Stimulated activated CD4-positive, alpha-beta T cell treated with anti-CD3 and anti-CD28 coated beads, Interleukin-2, amount 100 ng/mL, for 4 hours (primary cell): ENCODE data around the gene HCLS1.
"Not testable (repeated sequence)": the region's sequence is repeated elsewhere in the genome, so short reads cannot be mapped to it uniquely, and the experiment has no call there.

Source experiments
- DNase-seq: peaks from one replicate; pipeline ENCODE4 v3.0.0-alpha.2; 2020; ENCODE audit warnings: low read depth

HCLS1 gene

DNA sequence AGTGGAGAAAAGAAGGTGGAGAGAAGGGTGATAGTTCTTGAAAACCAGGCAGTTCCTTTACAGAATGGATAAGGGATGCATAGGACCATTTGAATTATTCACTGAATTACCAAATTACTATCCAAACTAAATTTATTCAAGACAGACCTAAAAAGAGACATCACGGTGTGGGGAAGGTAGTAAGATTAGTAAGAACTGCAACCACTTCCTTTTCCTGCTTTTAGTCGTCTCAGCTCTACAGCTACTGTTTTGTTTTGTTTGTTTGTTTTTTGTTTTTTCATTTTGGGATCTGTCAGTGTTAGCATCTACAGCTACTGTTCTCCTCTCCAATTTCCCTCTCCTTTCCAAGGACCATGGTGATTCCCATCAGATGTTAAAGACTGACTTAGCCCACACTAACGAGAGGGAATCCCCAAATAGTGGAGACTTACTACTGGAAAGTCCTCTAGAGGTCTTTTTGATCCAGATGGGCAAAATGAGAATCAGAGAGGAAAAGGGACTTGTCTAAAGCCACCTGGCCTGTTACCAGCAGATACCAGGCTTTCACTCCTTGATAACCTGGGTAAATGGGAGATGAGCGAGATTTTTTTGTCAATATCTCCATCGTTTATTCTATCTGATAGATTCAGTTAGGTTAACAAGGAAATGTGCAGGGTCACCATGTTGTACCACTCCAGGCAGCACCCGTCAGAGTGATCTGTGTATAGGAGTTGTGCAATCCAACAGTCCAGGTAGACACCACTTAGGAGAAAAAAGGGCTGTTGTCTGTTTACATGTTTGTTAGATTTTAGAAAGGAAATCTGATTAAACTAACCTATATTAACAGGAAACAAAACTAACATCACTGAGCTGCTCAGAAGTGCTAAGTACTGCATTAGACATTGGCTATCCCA, 6.0 kb downstream of the HCLS1 start:
- no peak for DNase-seq

DNA sequence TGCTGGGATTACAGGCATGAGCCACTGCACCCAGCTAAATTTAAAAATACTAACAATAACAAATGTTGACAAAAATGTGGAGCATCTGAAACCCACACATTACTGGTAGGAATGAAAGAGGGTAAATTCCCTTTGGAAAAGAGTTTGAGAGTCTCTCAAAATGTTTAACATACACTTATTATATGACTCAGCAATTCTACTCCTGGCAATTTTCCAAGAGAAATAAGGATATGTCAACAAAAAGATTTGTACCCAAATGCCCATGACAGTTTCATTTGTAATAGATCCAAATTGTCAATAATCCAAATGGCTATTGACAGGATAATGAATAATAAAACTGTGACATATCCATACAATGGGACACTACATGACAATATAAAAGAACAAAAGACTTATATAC, 9.0 kb downstream of the HCLS1 start:
- no peak for DNase-seq

DNA sequence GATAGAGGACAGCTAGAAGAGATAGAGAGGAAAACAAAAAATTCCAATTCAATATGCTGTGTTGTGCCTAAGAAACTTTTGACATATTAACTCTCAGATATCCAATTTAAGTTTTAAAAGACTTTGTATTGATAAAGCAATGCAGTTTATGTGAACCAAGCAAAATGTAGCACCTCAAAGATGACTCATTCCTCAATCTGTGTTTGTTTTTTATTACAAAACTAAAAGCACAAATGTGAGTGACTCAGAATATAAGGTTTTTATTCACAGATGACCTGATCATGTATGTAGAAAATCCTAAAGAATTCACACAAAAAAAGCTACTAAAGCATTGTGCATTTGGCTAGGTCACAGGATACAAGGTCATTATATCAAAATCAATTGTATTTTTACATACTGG, 11.1 kb downstream of the HCLS1 start:
- DNase-seq, result no peak

DNA sequence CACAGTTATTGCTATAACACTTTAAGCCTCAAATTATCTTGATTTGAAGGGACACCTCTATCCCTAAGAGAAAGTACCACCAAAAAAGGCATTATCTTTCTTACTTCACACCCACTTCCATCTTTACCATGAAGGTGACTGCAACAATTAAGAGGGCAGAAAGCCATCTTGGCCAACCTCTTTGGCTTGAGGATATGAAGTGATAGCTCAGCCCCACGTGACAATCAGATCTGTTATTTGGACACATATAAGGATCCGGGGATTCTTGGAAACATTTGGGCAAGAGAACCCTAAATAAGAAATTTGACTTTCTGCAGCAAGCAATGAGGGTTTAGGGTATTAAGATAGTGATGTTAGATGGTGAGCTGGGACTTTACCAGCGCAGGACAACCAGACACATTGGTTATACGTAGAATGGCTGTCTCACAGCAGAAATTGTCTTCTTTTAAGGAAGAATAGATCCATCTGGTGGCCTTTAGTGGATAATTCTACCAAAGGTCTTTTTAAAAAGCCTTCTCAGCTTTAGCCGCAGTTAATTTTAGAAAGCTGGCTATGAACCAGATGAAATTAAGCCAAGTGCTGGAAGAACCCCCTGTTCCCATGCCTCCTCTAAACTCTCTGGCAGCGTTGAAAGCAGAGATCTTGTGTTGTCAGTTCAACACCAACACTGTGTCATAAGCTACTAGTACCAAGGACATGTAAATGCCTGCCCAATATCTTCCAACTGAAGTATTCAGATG, 12.3 kb downstream of the HCLS1 start:
- DNase-seq, result no peak

DNA sequence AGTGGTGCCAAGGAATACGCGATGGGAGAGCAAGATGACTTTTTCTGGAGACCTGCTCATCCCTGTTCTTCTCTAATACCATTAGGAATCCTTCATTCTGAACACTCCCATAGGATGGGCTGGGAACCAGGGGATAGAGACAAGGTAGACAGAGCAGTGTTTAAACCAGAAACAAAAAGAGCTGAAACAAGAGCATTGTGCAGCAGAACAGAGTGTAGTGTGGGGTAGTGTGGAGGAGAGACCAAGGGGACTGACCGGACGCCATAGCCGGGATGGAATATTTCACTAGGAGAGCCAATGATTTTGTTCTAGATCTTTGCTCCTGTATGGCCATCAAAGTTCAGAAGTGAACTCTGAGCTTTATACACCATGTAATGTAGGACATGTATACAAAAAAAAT, 15.6 kb downstream of the HCLS1 start:
- DNase-seq, result no peak

DNA sequence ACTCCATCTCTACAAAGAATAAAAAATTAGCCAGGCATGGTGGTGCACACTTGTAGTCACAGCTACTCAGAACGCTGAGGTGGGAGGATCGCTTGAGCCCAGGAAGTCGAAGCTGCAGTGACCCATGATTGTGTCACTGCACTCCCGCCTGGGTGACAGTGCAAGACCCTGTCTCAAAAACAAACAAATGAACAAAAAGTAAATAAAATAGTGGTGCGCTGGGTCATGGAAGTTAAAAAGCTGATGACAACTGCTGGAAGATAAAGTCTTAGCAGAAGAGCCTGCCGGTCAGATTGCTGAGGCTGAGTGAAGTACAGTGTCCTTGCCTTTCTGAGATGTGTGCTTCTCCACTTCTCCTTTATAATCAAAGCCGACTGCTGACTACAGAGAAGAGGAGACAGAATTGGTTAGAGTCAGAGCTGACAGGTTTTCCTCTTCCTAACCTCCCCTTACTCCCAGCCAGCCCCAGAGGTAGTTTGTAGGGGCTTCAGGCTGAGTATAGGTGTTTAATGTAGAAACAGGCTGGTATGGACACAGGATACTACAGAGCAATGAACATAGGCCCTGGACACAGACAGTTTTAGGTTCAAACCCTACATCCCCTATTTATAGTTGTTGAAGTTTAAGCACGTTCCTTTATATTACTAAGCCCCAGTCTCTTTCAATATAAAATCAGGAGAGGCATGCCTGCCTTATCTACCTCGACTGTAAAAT, 17.9 kb downstream of the HCLS1 start:
- DNase-seq, result no peak

DNA sequence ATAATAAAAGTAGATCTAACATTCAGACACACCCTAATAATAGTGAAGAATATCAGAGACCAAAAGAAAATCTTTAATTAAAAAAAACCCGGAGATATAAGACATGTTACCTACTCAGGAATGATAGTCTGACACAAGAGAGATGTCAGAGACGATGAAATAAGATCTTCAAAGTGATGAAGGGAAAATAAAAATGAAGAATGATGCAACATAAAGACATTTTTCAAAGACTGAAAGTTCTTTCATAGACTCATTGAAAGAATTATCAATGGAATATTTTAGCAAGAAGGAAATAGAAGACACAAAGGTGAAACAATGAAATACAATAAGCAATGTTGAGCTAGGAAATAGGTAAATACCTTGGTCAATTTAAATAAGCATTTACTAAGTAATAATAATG, 19.6 kb downstream of the HCLS1 start:
- no peak for DNase-seq

DNA sequence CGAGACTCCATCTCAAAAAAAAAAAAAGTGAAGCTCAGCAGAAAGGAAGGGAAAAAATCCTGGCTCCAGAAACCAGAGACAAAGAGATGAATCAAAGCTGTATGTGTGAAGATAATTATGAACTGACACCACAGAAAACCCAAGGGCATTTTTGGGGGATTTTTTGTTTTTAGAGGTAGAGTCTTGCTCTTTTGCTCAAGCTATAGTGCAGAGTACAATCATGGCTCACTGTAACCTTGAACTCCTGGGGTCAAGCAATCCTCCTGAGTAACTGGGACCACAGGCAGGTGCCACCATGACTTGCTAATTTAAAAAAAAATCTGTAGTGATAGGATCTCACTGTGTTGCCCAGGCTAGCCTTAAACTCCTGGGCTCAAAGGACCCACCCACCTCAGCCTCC, 22.8 kb downstream of the HCLS1 start:
- no peak for DNase-seq

DNA sequence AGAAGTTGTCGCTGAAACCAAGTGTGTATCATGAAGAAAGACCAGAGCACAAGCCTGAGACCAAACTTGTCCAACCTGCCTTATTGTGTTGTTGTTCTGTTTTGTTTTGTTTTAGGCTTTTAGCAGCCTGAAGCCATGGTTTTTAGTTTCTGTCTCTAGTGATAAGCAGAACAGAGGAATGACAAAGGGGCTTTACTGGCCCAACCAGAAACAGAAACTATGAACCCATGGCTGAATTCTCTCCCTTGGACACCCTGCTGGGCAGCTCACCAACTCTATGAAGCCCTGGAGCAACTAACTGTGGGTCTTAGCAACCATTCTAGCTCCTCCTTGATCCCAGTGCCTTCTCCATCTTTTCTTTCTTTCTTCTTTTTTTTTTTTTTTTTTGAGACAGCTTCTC, 30.3 kb downstream of the HCLS1 start:
- DNase-seq, result no peak

DNA sequence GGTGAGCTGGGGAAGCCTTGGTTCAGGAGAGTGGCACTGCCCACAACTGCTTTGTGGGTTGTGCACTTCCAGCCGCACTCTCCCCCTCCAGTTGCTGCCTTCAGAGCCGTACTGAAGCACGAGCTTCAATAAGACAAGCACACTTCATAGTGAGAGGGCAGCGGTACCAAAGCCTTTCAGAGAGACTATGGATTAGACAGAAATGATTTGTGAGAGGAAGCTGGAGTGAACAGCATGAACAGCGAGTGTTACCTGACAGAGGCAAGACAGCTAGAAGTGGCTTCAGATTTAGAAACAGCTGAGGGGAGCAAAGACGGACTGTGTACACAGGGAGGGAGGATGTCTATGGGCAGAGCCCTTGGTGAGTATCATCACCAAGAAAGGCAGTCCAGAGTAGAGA, 31.1 kb downstream of the HCLS1 start:
- DNase-seq, result no peak

DNA sequence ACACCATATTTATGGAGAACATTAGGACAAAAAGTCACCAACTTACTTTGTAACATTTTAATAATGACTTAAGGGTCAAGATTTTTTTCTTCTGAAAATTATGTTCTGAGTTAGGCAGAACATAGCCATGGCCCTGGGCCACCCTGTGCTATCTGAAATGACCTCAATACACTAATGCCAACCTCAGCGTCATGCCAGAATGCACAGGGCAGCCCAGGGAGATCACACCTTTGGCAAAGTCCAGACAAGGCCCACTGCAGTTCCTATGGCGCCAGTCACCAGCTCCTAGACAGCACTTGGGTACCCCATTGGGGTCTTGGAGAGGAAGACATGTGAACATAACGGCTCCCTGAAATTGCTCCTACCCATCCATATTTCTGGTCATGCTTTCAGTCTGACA, 33.1 kb downstream of the HCLS1 start:
- DNase-seq, result no peak

DNA sequence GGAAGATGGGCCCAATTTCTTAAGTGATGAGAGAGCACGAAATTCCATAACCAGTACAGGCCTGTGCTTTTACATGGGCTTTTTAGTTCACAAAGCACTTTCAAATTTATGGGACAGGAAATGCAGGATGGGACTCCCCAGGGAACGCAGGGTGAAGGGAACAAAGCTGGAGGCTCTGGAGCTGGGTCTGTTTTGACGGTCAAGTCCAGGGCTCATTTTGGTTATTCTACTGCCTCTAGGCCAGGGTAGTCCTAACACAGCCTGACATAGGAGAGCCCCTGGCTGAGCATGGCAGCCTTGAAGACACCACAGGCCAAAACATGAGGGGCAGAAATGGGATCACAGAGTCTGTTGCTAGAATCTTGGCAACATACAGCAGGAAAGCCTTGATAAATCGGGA, 33.5 kb downstream of the HCLS1 start:
- no peak for DNase-seq

DNA sequence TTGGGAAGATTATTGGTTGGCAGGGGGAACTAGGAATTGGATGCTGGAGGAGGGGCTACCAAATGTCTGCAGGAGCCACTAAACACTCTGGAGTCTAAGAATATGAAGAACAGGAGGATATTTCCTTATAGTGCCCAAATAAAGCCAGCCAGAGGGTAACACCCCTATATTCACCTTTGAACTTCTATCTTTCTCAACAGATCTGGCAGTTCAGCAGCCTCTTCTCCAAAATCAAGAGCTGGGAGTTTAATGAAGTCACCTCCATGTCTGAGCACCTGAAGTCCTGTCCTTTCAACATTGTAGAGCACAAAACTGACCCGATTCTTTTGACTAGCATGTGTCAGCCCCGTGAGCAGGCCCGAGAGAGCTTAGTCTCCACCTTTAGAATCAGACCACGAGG, 34.2 kb downstream of the HCLS1 start:
- no peak for DNase-seq

DNA sequence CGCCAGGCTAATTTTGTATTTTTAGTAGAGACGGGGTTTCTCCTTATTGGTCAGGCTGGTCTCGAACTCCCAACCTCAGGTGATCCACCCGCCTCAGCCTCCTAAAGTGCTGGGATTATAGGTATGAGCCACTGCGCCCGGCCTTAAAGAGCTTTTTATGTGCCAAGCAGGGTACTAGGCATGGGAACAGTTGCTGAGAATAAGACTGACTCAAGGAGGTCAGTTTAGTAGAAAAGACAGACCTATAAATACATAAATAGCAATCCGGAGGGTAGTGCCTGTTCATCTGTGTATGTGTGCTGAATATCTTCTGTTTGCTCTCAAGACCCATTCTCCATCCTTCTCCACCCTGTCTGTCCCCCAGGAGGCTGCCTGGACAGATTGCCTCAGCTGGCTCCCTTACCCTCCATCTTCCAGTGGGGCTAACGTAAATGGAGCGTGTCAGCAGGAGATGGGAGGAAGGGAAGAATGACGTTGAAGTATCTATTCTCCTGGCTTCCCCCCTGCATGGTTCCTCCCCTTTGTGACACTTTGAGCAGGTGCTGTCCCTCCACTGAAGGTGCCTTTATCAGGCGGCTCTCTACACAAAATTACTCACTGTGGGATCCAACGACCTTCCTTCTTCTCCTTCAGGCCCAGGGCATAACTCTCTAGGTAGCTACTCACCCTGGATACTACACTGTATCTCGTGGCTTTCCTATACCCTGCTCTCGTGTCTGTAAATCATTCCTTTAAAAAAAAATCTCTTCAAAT, 36.4 kb downstream of the HCLS1 start:
- no peak for DNase-seq

DNA sequence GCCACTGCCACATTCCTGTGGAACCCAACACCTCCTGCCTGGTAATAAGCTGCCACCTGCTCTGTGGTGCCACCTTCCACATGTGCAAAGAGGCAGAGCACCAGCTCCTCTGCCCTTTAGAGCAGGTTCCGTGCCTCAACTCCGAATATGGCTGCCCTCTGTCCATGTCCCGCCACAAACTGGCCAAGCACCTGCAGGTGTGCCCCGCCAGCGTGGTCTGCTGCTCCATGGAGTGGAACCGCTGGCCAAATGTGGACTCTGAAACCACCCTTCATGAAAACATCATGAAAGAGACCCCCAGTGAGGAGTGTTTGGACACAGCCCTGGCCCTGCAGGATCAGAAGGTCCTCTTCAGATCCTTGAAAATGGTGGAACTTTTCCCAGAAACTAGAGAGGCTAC, 39.2 kb downstream of the HCLS1 start:
- DNase-seq, result no peak

DNA sequence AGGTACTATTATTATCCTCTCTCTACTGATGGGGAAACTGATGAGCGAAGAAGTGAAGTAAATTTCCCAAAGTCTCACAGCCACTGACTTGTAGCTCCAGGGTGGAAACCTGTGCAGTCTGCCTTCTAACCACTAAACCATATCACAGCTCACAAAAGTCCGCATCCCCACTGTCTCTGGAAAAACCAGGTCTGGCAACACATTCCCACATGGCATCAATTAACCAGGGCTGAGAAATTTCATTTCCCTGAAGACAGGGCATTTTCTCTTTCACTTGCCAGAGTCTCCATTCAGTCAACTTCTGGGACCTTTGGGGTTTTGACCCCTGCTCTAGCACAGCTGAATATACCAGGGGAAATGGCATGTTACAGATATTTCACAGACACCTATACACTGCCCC, 41.0 kb downstream of the HCLS1 start:
- no peak for DNase-seq

DNA sequence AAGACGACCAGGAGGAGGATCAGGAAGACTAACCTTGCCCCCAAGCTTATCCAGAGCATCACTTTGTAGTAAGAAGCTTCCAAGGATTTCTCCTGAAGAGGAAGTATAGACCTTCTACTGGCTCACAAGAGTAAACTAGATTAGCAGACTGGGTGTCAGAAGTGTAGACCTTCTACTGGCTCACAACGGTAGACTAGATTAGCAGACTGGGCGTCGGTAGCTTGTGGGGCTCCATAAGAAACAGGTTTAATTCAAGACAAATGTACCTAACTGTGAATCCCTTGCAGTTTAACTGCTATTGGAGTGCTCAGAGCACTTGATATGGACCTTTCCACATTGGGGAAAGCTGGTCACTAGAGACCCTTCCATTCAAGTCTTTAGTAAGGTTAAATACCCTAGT, 54.6 kb downstream of the HCLS1 start:
- no peak for DNase-seq

DNA sequence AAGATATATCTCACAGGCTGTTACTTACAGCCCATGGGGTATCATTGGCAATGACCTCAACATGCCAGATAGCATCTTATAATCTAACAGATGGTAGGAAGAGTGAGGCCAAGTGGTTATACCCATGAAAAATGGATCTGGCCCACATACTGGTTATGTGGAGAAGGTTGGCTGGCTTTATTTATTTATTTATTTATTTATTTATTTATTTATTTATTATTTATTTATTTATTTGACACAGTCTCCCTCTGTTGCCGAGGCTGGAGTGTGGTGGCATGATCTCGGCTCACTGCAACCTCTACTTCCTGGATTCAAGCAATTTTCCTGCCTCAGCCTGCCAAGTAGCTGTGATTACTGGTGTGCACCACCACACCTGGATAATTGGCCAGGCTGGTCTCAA, 55.9 kb downstream of the HCLS1 start:
- no peak for DNase-seq

DNA sequence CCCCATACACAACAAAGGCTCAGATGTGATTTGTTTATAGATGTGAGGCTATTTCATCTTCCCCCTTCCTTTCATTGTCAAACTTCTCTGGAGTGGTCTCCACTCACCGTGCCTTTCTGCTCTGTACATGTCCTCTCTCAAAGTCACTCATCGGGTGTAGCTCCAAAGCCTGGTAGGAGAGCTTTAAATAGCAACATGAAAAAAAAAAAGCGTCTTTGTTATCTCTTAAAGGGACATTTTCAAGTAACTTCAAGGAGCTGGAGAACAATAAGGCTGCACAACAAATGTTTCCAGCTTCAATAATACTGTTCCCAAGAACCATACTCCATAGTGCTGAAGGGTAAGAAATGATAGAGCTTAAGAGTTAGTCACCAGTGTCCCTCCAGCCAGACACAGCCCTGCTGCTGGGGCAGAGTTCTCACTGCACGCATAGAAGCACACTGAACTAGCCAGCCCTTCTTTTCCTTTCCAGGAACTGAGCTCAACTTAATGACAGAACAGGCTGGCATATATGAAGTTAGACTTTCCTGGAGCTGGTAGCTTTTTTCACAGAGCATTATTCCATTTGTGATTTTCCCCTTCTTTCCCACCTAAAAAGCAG, 59.4 kb downstream of the HCLS1 start:
- no peak for DNase-seq

DNA sequence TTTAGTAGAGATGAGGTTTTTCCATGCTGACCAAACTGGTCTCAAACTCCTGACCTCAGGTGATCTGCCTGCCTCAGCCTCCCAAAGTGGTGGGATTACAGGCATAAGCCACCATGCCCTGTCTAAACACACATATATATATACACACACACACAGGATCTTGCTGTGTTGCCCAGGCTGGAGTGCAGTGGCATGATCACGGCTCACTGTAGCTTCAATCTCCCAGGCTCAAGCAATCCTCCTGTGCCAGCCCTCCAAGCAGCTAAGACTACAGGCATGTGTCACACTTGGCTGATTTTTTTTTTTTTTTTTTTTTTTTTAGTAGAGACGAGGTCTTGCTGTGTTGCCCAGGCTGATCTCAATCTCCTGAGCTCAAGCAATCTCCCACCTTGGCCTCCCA, 60.8 kb downstream of the HCLS1 start:
- DNase-seq, result not testable (repeated sequence)

DNA sequence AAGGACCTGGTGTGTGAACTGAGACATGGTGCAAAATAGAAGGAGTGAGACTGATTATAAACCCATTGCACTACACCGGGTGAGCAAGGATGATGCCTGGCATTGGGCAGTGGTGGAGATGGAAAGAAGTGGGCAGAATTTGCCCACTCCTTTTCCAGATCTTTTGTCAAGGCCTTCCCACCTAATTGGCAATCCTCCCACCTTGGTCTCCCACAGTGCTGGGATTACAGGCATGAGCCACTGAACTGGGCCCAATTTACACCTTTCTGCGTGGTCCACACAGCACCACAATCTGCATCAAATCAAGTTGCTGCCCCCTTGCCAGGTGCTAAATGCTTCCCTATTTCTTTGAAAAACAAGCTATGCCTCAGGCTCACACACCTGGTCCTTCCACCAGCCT, 62.1 kb downstream of the HCLS1 start:
- DNase-seq, result no peak
